Duodenal mucosa (tissue), 2 donors: ENCODE data around the gene GALNS.

Experiments used
- H3K27ac ChIP-seq: one replicate; pipeline ENCODE4 v1.7.0; 2013; ENCODE audit warnings: low read depth, low read length
- H3K27me3 ChIP-seq, 2 donors: one replicate each; pipeline ENCODE4 v1.7.0; 2013; ENCODE audit warnings: low read length in 2 of 2, control low read depth in 1 of 2; ENCODE audit not compliant: insufficient read depth in 2 of 2, control insufficient read depth in 1 of 2
- H3K36me3 ChIP-seq, 2 donors: one replicate each; pipeline ENCODE4 v1.7.0; 2013; ENCODE audit warnings: low read length in 2 of 2, control low read depth in 1 of 2; ENCODE audit not compliant: insufficient read depth in 2 of 2, control insufficient read depth in 1 of 2
- H3K4me1 ChIP-seq, 2 donors: one replicate each; pipeline ENCODE4 v1.7.0; 2013; ENCODE audit warnings: low read length in 2 of 2, control low read depth in 1 of 2; ENCODE audit not compliant: insufficient read depth in 2 of 2, control insufficient read depth in 1 of 2
- H3K4me3 ChIP-seq, 2 donors: one replicate each; pipeline ENCODE4 v1.7.0; 2013; ENCODE audit warnings: low read length in 2 of 2, low read depth in 1 of 2
- H3K9ac ChIP-seq, 2 donors: one replicate each; pipeline ENCODE4 v1.7.0; 2013; ENCODE audit warnings: low read length in 2 of 2, low read depth in 1 of 2
- H3K9me3 ChIP-seq, 2 donors: one replicate each; pipeline ENCODE4 v1.7.0; 2013; ENCODE audit warnings: low read length in 2 of 2, control low read depth in 1 of 2; ENCODE audit not compliant: control insufficient read depth in 1 of 2

The GALNS gene

DNA sequence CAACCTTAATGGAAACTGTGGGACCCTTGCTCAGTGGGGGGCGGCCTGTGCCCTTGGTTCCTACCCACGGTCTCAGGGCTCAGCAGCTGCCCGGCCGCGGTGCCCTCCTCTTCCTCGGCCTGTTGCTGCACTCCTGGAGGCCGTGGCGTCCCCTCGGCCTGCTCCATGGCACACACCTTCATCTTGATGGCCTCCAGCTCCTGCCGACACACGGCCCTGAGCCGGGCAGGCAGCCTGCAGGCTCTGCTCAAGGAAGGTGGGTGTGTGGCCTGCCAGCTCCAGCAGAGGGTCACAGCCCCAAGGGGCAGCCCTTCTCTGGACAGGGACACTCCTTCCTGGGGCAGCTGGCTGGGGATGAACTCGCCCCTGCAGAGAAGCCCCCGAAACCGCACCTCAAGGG, 9.0 kb upstream of the GALNS start:
- Histone ChIP-seq H3K9ac (no peak overlapping the region), H3K9me3 (no peaks in the 10 kb centered on the region), H3K4me1 (no peaks in the 10 kb centered on the region), H3K4me3 (no peak overlapping the region), H3K27me3 (peaks cover 10 to 17% of the 10 kb centered on the region in 2 donors), H3K36me3 (peaks cover 5 to 21% of the 10 kb centered on the region in 2 donors), H3K27ac (no peak overlapping the region)

DNA sequence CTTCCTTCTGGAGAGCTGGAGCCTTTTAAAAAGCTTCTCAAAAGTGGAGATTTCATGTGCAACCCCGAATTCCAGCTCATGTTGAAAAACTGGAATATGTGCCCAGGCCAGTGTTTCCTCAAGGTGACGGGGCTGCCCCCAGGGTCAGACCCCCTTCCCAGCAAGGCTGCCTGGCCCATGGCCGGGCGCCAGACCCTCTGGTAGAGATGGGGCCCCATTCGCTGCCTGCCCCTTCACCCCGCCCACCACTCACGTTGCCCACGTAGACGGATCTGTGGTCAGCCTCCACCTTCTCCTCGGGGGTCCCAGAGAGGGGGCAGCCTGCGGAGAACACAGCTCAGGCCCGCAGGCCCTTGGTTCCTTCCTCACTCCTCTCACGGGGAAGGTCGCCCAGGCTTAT, 8.6 kb upstream of the GALNS start:
- peaks cover 9 to 26% of the 10 kb centered on the region in 2 donors for H3K36me3 ChIP-seq
- H3K27me3 ChIP-seq, result peaks cover 9 to 17% of the 10 kb centered on the region in 2 donors
- no peak overlapping the region for H3K4me3 ChIP-seq
- H3K9me3 ChIP-seq, result no peaks in the 10 kb centered on the region
- no peak overlapping the region for H3K9ac ChIP-seq
- no peaks in the 10 kb centered on the region for H3K4me1 ChIP-seq
- H3K27ac ChIP-seq, result no peak overlapping the region

DNA sequence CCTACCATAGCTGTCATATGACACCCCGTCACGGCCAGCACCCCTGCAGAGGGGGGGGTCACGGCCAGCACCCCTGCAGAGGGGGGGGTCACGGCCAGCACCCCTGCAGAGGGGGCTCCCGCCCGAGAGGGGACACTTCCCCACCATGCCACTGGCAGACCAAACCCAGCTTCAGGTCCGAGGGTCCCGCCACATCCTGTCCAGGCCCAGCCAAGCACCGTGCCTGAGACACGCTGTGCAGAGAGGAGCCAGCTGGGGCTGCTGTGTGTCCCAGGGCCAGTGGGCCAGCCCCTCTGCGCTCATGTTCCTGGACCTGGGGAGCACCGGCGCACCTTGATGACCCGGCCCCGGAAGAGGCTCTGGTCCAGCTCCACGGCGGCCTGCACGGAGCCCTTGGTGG, 7.8 kb upstream of the GALNS start:
- H3K9me3 ChIP-seq, result no peaks in the 10 kb centered on the region
- H3K27ac ChIP-seq, result no peak overlapping the region
- H3K9ac ChIP-seq, result no peak overlapping the region
- H3K4me3 ChIP-seq, result no peak overlapping the region
- peaks cover 9 to 17% of the 10 kb centered on the region in 2 donors for H3K27me3 ChIP-seq
- no peaks in the 10 kb centered on the region for H3K4me1 ChIP-seq
- H3K36me3 ChIP-seq, result peaks cover 13 to 34% of the 10 kb centered on the region in 2 donors

DNA sequence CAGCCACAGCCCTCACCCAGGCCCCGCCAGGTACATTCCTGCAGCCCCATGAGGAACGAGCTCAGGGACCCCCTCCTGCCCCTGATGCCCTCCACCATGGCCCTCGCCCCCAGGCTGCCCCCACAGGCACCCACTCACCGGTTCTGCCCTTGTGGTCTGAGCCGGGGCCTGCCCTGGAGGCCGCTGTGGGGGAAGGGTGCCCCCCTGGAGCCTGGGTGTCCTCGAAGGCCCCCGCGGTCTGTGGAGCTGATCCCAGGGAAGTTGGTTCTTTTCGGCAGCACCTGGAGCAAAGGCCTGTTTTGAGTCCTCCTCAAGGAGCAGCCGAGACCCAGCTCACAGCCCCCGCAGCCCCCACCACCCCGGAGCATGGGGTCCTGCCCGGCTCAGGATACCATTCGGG, 7.4 kb upstream of the GALNS start:
- Histone ChIP-seq H3K4me3 (no peak overlapping the region), H3K27ac (no peak overlapping the region), H3K9ac (no peak overlapping the region), H3K4me1 (no peaks in the 10 kb centered on the region), H3K27me3 (peaks cover 6 to 13% of the 10 kb centered on the region in 2 donors), H3K9me3 (no peaks in the 10 kb centered on the region), H3K36me3 (peaks cover 13 to 38% of the 10 kb centered on the region in 2 donors)

DNA sequence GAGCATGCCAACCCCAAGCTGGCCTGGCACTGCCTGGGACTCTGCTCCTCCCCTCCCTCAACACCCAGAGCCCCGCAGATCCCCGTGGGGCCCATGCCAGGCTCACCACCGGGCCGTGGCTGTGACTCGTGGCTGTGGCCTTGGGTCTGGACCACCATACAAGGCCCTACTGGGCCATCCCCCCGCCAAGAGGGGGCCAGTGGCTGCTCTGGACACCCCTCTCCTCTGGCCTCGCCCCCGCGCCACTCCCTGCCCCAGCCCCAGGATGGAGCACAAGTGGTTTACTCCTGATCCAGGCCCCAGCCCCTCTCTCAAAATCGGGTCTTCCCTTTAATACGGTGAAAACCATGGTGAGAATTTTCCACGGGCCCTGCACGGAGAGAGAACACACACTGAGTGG, 6.7 kb upstream of the GALNS start:
- H3K9me3 ChIP-seq, result no peaks in the 10 kb centered on the region
- no peak overlapping the region for H3K9ac ChIP-seq
- peaks cover 0 to 2% of the 10 kb centered on the region in 2 donors for H3K4me1 ChIP-seq
- H3K27ac ChIP-seq, result no peak overlapping the region
- H3K27me3 ChIP-seq, result peaks cover 0 to 12% of the 10 kb centered on the region in 2 donors
- no peak overlapping the region for H3K4me3 ChIP-seq
- peaks cover 13 to 39% of the 10 kb centered on the region in 2 donors for H3K36me3 ChIP-seq

DNA sequence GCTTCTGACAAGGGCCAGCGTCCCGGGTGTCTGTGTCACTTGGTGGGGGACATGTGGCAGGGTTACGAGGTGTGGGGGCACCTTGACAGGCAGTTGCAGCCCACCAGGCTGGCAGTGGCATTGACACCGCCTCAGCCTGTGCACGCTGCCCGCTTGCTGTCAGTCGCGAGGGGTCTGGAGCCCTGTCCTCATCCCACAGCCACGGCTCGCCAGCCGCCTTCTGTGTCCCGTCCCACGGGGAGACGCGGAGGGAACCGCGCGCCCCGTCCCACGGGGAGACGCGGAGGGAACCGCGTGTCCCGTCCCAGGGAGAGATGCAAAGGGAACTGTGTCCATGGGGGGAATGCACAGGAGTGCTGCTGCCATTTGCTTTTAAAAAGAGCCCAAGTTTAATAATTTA, 6.2 kb upstream of the GALNS start:
- Histone ChIP-seq H3K4me1 (peaks cover 3 to 7% of the 10 kb centered on the region in 2 donors), H3K4me3 (no peak overlapping the region), H3K36me3 (peaks cover 13 to 39% of the 10 kb centered on the region in 2 donors), H3K27ac (no peak overlapping the region), H3K9ac (no peak overlapping the region), H3K27me3 (peaks cover 0 to 11% of the 10 kb centered on the region in 2 donors), H3K9me3 (no peaks in the 10 kb centered on the region)

DNA sequence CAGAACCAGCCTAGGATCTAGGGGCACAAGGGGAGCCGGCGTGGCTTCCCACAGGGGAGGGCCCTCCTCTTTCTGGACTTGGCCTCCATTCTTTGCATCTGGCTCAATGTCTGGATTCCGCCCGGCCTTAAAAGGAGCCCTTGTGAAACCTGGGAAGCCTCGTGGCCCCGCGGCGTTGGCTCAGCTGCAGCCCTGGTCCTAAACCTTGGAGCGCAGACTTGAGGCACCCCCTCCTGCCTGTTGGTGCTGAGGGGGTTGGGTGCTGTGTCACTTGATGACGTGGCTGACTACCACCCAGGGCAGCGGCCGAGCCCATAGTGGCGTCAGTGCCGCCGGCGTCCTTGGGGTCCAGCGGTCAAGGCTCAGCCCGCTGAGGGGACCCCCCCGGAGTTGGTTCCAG, 4.6 kb upstream of the GALNS start:
- Histone ChIP-seq H3K27me3 (peaks cover 0 to 3% of the 10 kb centered on the region in 2 donors), H3K9me3 (no peaks in the 10 kb centered on the region), H3K4me1 (peaks cover 8 to 9% of the 10 kb centered on the region in 2 donors), H3K36me3 (peaks cover 13 to 39% of the 10 kb centered on the region in 2 donors), H3K4me3 (no peak overlapping the region), H3K9ac (no peak overlapping the region), H3K27ac (no peak overlapping the region)

DNA sequence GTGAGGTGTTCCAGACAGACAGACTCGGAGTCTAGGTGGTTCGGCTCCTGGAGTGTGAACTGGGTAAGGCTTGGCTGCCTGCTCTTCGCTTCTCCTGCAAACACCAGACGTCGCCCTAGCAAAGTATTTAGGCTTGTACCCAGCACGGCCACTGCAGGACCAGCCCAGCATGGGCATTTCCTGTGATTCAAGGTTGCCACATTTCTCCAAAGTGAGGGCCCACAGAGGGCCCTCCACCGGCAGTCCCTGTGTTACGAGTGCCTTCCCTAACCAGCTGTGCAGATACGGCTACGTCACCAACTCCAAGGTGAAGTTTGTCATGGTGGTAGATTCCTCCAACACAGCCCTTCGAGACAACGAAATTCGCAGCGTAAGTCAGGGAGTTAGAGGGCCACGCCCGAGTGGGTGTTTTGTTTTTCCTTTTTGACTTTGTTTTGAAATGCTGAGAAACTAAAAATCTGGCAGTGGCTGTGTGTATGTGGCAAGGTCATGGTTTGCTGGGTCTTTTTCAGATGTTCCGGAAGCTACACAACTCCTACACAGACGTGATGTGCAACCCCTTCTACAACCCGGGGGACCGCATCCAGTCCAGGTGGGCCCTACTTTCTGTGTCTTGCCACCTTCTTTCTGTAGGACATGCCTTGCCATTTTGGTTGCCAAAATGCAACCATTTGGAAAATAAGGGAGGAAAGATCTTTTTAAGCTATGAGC, 2.8 kb upstream of the GALNS start:
- Histone ChIP-seq H3K27me3 (no peaks in the 10 kb centered on the region), H3K9me3 (no peaks in the 10 kb centered on the region), H3K9ac (no peak overlapping the region), H3K4me3 (no peak overlapping the region), H3K36me3 (peaks cover 13 to 39% of the 10 kb centered on the region in 2 donors), H3K27ac (no peak overlapping the region), H3K4me1 (peaks cover 15 to 22% of the 10 kb centered on the region in 2 donors)

DNA sequence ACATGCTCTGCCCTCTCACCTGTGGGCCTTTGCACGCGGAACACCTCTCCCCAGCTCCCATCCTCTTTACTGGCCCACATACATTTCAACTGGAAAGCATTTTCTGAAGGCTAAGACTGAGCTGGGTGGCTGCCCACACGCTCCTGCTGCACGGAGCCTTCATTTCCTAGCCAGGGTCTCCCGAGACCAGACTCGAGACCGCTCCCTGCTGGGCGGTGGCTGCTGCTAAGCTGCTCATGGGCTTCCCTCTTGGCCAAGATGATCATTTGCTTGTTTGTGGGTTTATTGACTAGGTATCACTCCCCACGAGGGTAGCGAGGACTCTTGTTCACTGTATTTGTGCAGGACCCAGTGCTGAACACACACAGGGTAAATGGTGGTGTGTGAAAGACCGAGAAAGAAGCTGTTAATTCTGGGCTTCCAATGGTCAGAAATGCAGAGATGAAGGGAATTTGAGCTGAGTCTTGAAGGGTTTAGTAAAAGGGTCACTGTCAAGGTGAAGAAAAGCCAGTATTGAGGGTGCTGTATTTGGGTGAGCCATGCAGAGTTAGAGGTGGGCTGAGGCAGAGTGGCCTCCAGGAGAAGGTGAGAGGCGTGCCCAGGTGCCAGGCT, 1.1 kb upstream of the GALNS start:
- H3K4me1 ChIP-seq, result peaks cover 15 to 33% of the 10 kb centered on the region in 2 donors
- peak overlapping the region; percentile 81 to 92 for H3K9ac ChIP-seq
- peaks cover 13 to 38% of the 10 kb centered on the region in 2 donors for H3K36me3 ChIP-seq
- peak overlapping the region; percentile 88 to 99 for H3K4me3 ChIP-seq
- H3K9me3 ChIP-seq, result no peaks in the 10 kb centered on the region
- no peak overlapping the region for H3K27ac ChIP-seq
- H3K27me3 ChIP-seq, result no peaks in the 10 kb centered on the region

DNA sequence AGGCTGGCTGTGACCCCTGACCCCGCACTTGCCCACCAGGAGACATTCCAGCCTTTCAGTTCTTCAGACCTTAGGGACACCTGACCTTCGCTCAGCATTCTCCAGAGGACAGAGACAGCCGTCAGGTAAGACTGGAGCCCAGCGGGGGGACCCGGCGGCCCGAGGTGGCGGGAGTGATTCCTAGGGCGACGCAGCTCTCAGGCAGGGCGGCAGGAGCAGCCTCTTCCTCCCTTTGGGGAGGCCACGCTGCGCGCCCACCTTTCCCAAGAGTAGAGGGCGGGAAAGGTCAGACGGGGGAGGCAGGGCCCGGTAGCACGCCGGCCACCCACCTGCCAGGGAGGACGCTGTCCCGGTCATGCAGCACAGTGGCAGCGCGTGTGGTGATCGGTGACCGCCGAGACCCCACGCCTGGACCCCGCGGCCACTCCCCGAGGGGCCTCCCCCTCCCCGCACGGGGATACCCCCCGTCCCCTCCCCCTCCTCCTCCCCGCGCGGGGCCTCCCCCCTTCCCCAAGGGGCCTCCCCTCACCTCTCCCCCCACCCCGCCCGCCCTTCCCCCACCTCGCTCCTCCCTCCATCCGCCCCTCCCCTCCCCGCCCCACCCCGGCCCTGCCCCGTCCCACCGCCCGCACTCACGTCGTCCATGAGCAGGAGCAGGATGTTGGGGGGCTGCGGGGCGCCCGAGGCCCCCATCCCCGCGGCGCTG, 472 bp downstream of the GALNS start:
- Histone ChIP-seq H3K36me3 (peaks cover 10 to 26% of the 10 kb centered on the region in 2 donors), H3K9ac (peak overlapping the region; percentile 39 to 43), H3K4me3 (peak overlapping the region; percentile 69 to 88), H3K4me1 (peaks cover 15 to 33% of the 10 kb centered on the region in 2 donors), H3K27ac (no peak overlapping the region), H3K9me3 (no peaks in the 10 kb centered on the region), H3K27me3 (no peaks in the 10 kb centered on the region)
